HT-29 (cell line): ENCODE measurements around the gene GNMT. TPM values are rescaled to one million over a fixed set of nuclear protein-coding genes. Genes with fewer than 3 reads are reported as not detected.
A peak's percentile ranks its signal among the peaks of the same experiment; 100 is the strongest.
"Not testable (repeated sequence)": the region's sequence is repeated elsewhere in the genome, so short reads cannot be mapped to it uniquely, and the experiment has no call there.

Experiments
- DNase-seq: peaks from one replicate; pipeline ENCODE4 v3.0.0-alpha.2; 2015; ENCODE audit warnings: low spot score
- total RNA-seq: library from RNA; depleted of rRNA; stranded (reverse); fragments of >200 nt; shearing (Covaris generic); gene quantifications from 2 replicates; pipeline ENCODE4 v1.2.3, GENCODE V29; 2014

The GNMT gene
- total RNA-seq, 1 experiment from 2014 or later: not detected

DNA sequence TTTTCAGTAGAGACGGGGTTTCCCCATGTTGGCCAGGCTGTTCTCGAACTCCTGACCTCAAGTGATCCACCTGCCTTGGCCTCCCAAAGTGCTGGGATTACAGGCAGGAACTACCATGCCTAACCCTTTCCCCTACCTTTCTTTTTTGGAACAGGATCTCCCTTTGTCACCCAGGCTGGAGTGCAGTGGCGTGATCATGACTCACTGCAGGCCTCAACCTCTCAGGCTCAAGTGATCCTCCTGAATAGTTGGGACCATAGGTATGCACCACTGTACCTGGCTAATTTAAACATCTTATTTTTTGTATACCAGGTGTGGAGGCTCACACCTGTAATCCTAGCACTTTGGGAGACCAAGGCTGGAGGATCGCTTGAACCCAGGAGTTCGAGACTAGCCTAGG is 19.2 kb upstream of the GNMT start:
- DNase-seq: not testable (repeated sequence)

DNA sequence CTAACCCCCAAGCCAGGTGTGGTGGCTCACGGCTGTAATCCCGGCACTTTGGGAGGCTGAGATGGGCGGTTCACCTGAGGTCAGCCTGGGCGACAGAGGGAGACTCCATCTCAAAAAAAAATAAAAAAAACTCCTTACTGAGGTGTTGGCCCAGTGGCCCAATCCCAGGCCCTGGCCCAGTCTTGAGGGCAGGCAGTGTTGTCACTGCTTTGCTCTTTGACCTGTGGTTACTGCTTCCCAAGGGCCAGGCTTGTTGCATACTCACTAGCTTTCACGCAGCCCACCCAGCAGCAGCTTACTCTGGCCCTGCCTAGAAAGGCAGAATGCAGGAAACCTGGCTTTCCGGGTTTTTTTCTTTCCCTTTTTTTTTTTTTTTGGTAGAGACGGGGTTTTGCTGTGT is 18.1 kb upstream of the GNMT start:
- no peak for DNase-seq

DNA sequence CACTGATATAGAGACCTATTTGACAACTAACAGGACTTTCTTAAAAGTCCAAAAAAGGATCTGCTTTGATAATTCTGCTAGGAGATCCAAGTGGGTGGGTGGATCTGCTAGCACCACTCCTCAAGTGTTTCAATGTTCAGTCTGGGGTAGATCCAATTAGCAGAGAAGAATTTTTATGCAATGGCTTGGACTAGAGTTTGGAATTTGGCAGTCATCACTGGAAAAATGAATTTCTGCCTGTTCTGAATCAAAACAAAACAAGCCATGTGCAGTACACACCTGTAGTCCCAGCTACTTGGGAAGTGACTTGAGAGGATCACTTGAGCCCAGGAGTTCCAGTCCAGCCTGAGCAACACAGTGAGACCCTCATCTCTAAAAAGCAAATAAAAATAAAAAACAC is 12.6 kb upstream of the GNMT start:
- DNase-seq: no peak

DNA sequence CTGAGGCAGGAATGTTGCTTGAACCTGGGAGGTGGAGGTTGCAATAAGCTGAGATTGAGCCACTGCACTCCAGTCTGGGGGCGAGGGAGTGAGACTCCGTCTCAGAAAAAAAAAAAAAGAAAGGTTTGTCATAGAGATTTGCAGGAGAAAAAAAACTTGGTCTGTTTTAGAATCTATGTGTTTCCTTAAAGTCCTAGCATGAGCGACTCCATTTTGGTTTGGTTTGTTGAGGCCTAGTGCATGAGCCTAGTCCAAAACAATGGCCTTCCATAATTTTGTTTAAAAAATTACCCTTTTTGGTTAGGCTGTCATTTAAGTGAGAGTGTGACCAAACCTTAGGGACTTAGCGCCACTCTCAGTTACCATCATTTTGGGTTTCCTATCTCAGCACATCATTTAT is 8.2 kb upstream of the GNMT start:
- DNase-seq: no peak

DNA sequence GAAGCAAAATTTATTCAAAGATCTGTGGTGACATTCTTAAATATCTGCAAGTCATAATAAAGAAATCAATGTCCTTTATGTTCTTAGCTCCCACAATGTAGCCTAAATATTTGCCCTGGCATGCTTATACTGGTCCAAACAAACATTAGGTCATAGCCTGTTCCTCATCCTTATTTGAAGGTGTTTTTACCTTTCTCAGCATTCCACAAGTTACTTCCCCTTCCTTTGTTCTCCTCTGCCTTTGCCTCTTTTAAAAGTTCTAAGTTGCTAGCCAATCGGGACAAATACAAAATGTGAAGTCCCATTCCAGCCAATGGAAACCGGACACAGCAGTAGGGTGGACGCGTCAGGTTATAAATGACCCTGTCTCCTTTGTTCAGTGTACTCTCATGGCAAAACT is 6.1 kb upstream of the GNMT start:
- not testable (repeated sequence) for DNase-seq

DNA sequence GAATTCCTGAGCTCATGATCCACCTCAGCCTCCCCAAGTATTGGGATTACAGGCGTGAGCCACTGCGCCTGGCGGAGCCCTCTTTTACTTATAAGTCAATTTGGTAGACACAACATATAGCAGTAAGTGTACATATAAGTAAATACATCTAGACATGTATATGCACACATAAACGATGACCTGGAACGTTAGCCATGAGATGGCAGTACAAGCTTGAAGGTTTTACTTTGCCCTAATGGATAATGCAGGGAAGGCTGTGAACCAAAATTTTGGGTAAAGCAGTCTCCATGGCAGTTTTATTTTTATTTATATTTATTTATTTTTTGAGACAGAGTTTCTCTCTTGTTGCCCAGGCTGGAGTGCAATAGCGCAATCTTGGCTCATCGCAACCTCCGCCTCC is 2.4 kb upstream of the GNMT start:
- DNase-seq: no peak

DNA sequence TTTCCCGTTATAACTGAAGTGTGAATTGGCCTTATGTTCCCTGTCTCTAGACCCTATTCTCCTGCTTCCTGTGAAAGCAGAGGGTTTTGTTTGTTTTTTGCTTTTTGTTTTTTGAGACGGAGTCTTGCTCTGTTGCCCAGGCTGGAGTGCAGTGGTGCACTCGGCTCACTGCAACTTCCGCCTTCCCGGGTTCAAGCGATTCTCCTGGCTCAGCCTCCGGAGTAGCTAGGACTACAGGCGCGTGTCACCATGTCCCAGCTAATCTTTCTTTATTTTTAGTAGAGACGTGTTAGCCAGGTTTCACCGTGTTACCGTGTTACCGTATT is 674 bp upstream of the GNMT start:
- DNase-seq: no peak

DNA sequence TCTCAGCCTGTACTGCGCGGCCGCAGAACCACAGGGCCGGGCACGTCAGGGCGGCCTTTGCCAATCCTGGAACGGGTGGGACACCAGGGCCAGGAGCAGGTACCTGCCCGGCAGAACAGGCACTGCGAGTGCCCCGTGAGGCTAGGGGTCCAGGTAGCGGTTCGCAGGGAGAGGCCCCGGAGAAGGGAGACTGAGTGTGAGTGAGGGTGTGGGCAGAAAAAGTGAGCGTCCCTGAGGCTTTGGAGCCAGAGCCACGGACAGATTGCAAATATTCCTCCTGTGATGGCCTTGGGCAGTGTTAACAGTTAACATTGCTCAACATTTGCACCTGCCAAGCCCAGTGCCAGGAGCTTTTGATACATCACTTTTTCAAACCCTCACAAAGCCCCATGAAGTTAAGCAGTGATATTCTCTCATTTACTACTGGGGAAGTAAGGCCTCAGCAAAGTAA is 491 bp downstream of the GNMT start:
- no peak for DNase-seq

DNA sequence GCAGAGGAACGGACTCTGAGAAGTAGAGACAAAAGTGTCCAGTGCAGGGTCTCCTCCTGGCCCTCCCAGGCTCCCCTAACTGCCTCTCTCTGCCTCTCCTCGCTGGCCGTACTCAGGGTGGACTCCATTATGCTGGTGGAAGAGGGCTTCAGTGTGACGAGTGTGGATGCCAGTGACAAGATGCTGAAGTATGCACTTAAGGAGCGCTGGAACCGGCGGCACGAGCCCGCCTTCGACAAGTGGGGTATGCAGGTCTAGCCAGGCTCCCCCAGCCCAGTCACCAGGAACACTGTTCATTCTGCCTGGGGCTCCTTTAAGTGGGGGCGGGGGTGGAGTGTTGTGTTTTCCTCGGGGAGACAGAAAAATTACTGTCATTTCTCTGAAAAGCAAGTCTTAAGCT is 1.5 kb downstream of the GNMT start:
- no peak for DNase-seq

DNA sequence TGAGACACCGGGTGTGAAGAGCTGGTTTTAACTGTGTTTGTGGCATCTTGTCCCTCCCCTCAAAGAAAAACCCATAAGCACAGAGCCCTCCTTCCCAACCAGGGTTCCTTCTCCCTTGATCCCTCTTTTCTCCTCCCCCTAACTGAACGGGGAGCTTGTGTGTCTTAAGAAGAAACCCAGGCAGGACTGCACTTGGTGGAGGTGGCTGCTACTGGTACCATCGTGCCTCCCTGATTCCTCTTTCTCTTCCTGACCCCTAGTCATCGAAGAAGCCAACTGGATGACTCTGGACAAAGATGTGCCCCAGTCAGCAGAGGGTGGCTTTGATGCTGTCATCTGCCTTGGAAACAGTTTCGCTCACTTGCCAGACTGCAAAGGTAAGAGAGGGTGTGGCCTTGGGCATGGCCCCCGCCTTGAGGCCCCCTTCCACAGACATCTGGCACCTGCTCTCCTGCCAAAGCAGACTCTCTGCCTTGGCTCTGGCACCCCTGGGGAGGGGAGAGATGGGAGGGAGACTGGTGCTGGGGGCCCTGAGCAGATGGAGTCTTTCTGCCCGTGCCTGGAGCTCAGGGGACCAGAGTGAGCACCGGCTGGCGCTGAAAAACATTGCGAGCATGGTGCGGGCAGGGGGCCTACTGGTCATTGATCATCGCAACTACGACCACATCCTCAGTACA is 2.1 kb downstream of the GNMT start:
- no peak for DNase-seq

DNA sequence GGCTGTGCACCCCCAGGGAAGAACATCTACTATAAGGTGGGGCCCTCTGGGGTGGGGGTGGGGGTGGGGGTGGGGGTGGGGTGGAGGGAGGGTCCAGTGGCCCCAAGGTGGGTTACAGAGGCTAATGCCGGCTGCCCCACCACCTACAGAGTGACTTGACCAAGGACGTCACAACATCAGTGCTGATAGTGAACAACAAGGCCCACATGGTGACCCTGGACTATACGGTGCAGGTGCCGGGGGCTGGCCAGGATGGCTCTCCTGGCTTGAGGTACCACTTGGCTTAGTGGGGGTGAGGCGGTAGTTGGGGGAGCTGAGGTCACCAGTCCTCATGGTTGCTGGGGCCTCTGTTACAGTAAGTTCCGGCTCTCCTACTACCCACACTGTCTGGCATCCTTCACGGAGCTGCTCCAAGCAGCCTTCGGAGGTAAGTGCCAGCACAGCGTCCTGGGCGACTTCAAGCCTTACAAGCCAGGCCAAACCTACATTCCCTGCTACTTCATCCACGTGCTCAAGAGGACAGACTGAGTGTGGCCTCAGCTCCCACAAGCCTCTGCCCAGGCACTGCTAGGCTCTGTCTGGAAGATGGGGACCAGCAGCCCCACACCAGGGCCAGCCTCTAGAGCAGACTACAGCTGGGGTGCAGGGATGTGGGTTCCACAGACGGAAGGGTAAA is 2.8 kb downstream of the GNMT start:
- no peak for DNase-seq

DNA sequence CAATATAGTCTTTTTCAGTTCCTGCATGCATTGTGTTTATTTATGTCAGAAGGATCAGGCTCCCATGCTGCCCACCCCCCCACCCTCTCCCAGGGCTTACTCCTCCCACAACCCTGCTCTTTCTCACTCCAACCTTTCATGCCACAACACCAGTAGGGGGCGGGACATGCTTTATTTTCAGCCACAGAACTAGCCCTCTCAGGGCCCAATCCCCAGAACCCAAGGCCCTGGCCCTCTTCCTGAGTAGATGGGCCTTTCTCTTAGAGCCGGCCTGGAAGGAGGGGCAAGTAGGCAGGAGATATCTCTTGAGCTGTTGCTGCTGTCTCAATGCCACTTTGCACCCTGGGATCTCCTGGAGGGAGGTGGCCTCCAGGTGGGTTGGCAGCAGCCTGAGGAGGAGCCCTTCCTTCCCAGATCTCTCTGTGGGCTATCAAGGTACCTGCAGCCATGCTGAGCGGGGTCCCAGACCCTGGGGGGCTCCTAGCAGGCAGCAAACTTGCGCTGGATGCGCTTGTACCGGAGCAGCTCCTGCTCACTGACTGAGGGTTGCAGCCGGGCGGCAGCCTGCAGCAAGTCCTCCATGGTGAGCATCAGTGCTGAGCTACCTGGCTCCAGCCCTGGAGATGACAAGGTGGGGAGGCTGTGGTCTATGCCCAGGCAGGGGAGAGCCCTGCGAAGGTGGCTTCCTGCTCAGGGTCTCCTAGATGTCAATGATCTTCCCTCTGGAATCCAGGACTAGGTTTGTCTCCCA is 3.5 kb downstream of the GNMT start:
- peak; percentile 60 for DNase-seq

DNA sequence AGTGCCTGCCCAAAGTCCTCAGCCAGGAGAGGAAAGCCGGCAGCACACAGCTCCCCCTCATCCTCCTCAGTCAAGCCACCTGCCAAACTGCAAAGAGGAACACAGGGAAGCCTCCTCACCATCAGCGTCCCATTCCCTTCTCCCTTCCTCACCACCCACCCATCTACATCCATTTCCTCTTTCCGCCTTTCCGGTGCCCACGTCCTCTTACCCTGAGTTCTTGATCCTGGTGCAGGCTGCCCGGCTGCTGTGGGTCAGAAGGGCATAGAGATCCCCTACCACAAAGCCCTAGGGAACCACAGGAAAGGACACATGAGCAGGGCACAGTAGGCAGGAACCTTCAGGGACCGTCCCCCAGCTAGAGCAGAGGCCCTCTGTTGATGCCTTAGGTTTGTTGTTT is 6.0 kb downstream of the GNMT start:
- no peak for DNase-seq

DNA sequence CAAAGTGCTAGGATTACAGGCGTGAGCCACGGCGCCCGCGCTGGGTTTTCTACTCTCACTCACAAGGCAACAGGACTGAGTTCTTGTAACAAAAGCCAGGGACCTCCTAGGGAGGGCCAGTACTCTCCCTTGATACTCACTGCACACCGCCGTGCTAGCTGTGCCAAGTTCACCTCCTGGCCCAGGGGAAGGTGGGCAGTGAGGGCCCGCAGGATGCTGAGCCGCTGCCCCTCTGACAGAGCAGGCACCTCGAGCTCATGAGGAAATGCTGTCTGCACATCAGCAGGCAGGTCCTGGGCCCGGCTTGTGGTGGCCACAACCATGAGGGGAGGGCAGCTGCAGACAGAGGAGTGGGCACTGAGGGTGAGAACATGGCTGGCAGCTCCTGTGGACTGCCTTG is 6.7 kb downstream of the GNMT start:
- DNase-seq: no peak

DNA sequence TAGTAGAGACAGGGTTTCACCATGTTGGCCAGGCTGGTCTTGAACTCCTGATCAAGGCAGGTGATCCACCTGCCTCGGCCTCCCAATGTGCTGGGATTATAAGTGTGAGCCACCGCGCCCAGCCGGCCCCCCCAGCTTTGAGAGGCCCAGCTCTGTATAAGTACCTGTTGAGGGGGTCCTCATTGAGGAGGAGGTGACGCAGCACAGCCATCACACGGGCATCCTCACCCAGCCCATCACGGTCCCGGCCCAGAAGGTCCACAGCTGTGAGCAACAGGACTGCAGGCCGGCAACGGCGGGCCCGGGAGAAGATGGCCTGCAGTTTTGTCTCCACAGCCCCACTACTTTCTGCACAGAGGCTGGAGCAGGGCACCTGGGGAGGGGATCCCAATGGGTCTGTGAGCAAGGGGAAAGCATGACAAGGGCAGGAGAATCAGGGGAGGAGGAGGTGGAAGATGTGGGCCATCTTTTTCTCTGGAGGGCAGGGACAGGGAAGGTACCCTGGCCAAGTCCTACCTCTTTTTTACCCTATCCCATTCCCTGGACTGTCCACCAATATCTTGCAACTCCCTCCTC is 7.7 kb downstream of the GNMT start:
- DNase-seq: no peak

DNA sequence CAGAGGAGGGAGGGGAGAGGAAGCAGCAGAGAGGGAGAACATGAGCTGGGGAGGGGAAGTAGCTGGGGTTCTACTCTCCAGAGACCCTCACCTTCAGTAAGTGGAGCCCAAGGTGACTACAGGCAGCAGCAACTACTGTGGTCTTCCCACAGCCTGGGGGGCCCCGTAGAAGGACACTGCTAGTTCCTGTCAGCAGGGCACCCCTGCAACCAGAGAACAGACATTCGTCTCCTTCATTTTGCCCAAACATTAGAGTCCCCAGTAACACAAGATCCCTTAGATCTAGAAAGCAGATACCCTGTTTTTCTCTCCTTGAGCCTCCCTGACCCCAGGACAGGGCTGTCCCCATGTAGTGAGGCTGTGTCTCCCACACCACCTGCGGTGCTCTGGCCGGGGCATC is 8.2 kb downstream of the GNMT start:
- no peak for DNase-seq

DNA sequence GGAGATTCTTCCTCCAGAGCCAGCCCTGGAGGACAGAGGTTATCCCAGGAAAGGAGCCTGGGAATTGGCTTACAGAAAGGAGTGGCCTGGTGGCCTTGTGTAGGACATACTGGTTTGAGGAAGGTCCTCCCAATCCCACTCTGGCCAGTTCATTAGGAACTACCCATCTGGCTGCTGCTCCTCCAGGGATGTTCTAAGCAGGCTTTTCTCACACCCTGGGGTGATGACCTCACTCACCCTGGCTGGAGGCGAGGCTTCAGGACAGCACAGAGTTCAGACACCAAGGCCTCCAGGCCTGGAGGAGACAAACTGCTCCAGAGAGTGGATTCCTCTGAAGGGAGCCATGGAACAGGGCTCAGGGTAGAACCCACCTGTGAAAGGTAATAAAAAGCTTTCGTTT is 8.9 kb downstream of the GNMT start:
- DNase-seq: no peak

DNA sequence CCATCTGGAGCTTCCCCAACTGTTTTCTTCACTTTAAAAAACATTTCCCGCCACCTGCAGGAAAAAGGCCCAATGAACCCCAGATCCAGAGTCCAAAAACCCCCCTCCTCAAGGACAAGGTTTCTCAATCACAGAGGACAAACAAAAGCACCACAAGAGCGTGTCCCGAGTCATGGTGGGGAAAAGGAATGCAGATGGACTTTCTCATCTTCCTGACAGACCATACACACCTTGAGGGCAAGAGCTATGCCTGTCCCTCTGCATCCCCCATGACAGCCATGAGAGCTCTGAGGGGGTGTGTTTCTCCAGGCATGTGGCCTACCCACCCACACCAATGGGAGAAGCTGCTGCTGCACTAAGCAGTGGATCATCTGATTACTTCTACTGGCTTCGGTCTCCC is 9.4 kb downstream of the GNMT start:
- no peak for DNase-seq

DNA sequence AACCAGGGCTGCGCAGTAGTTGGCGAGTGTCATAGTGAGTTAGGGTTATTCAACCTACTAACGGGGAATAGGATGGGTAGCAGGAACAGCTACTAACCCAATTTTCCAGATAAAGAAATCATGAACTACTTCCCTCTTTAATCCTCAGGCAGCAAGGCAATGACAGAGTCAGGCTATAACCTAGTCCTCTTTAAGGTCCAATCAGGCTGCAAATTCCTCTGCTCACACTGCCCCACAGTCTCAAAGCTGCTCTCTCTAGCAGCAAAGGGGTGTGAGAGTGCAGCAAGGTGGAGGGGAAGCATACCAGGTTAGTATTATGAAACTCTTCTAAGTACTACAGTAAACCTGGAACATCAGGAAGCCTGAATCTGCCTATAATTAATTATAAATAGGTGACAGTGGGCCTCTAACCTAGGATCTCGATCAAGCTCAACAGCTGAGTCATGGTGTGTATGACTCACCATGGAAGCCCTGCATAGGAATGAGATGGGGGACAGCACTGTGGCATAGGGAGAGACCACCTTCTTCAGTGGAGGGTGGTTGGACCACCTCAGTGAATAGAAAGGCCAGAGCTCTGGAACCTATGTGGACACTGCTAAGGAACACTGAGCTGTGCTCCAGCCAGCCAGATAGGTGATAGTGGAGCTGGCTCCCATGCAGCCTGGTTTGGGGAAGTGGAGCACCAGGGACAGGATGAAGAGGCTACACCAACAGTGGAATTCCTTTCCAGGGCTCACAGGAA is 10.5 kb downstream of the GNMT start:
- DNase-seq: peak; percentile 38

DNA sequence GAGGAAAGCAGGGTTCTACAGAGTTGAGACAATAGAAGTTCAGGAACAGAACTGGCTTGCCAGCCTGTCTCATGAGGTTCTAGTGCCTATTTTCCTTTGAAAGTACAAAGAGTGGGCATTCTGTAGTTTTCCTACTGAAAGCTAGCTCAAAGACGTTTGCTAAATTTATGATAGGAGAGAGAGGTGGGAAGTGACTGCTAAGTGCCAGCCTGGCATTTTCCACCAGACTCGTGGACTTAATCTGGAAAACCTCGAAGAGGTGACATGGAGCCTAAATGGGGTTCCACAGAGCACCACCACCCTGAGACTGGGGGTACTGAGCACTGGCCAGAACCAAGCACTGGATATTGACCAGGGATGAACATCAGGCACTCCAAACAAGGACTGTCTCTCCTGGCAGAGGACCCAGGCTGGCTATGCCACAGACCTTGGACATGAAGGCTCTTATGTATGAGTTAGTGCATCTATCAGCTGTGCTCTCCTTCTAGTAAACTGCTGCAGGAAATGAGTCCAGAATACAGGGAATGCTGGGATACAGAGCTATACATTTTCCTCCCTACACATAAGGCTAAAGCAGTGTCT is 11.3 kb downstream of the GNMT start:
- no peak for DNase-seq

DNA sequence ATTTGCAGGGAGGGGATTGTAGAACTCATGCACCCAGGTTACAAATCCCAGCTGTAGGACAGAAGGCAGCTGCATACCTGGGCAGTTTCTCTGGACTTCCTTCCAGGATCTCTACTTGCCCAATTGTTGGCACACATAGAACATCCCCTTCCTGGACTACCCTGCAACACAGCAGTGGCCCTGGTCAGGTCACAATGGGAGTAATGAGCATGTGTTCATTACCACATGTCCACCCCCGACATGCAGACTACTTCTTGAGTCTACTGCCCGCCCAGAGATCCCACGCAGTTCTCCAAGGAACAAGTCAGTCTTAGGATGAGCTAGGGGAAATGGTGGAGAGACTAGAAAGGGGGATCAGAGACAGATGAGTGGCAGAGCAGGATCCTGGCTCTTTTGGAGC is 13.4 kb downstream of the GNMT start:
- DNase-seq: no peak
